Caco-2 (cell line): ENCODE results near the gene VSIR. TPM values are rescaled to one million over a fixed set of nuclear protein-coding genes. Genes with fewer than 3 reads are reported as not detected.

ENCODE experiments used
- BruUV-seq: library from RNA; stranded (reverse); fragments of 400-500 nt; replicated peaks from 2 replicates; lab custom pipeline; 2021; lab: Mats Ljungman, UMichigan
- CTCF ChIA-PET: fragments of 300-600 bp; sonication (Branson Sonifier 250); formaldehyde crosslinking; loops from one replicate; lab custom pipeline; 2022; ENCODE audit warnings: antibody characterized with exemption; lab: Charles Lee
- POLR2A ChIA-PET: fragments of 300-600 bp; sonication (Branson Sonifier 250); formaldehyde crosslinking; loops from one replicate; lab custom pipeline; 2022; ENCODE audit warnings: antibody characterized with exemption; lab: Charles Lee
- DNase-seq, 2 experiments: peaks; one replicate each; pipeline versions ENCODE4 v3.0.0 to v3.0.0-alpha.2; 2020 to 2022
- H3K27me3 ChIP-seq: replicated peaks from 2 replicates; pipeline ENCODE4 v1.6.0; 2011; ENCODE audit warnings: low read length; ENCODE audit not compliant: control insufficient read depth, insufficient read depth
- H3K36me3 ChIP-seq: 2 replicates; pipeline ENCODE4 v1.5.1; 2011; ENCODE audit warnings: low read length; ENCODE audit not compliant: control insufficient read depth, insufficient read depth
- H3K4me1 ChIP-seq: fragments of 250-450 bp; sonication (Bioruptor Pico); 2 replicates; pipeline ENCODE4 v1.5.1; 2020; ENCODE audit warnings: mild to moderate bottlenecking
- H3K4me3 ChIP-seq: 2 replicates; pipeline ENCODE4 v1.5.1; 2011; ENCODE audit warnings: low read depth, mild to moderate bottlenecking, control low read depth, low read length
- H3K9me3 ChIP-seq: fragments of 250-450 bp; sonication (Bioruptor Pico); 2 replicates; pipeline ENCODE4 v1.5.1; 2020; ENCODE audit warnings: mild to moderate bottlenecking, moderate library complexity
- H3K27ac Mint-ChIP-seq: one replicate; pipeline ENCODE4 v1.8.0; 2022; ENCODE audit warnings: mixed read lengths; ENCODE audit not compliant: unreplicated experiment
- H3K27me3 Mint-ChIP-seq: one replicate; pipeline ENCODE4 v1.8.0; 2022; ENCODE audit warnings: mixed read lengths; ENCODE audit not compliant: insufficient read depth, unreplicated experiment
- H3K36me3 Mint-ChIP-seq: one replicate; pipeline ENCODE4 v1.8.0; 2022; ENCODE audit warnings: mild to moderate bottlenecking, mixed read lengths; ENCODE audit not compliant: insufficient read depth, unreplicated experiment
- H3K4me1 Mint-ChIP-seq: one replicate; pipeline ENCODE4 v1.8.0; 2022; ENCODE audit warnings: low read depth, mixed read lengths; ENCODE audit not compliant: unreplicated experiment
- H3K4me3 Mint-ChIP-seq: one replicate; pipeline ENCODE4 v1.8.0; 2022; ENCODE audit warnings: mild to moderate bottlenecking, moderate library complexity, mixed read lengths; ENCODE audit not compliant: unreplicated experiment
- H3K9me3 Mint-ChIP-seq: one replicate; pipeline ENCODE4 v1.8.0; 2022; ENCODE audit warnings: mixed read lengths; ENCODE audit not compliant: unreplicated experiment
- CTCF ChIP-seq, 2 experiments: fragments of 200-600 bp in 1 of 2; IDR thresholded peaks; 1 replicate in 1 of 2; 2 replicates in 1 of 2; pipeline versions ENCODE4 v1.5.1 to v1.8.0; 2011 to 2022; ENCODE audit warnings: antibody characterized with exemption in 1 of 2, control low read depth in 1 of 2, inconsistent platforms in 1 of 2, low read depth in 1 of 2, low read length in 1 of 2, mild to moderate bottlenecking in 1 of 2, moderate library complexity in 1 of 2; ENCODE audit not compliant: insufficient read depth in 1 of 2, severe bottlenecking in 1 of 2, unreplicated experiment in 1 of 2
- intact Hi-C: fragments of 100-400 bp; cut with micrococcal nuclease; formaldehyde crosslinking; loops from one replicate; pipeline ENCODE4 v1.10.0; 2022; ENCODE audit not compliant: unreplicated experiment
- total RNA-seq: library from RNA; stranded (reverse); gene quantifications from 2 replicates; pipeline ENCODE4 v1.2.3, GENCODE V29; 2022

Gene VSIR
- total RNA-seq, 1 experiment from 2014 or later, result 44.0 TPM

- Mint-ChIP-seq H3K36me3 (no peaks in the 10 kb centered on the region), H3K9me3 (no peaks in the 10 kb centered on the region), H3K4me3 (no peak overlapping the region), H3K27me3 (no peaks in the 10 kb centered on the region), H3K27ac (no peak overlapping the region), H3K4me1 (peaks cover 14% of the 10 kb centered on the region)
- intact Hi-C loops, result no loop called here
- CTCF ChIA-PET, result interaction anchor here (0.5 to 0.8 kb wide), 3 partner anchors 30 to 1671 kb away, joined by 3 read pairs; no protein-coding TSS in a partner anchor
- no peak for TF ChIP-seq CTCF (IDR thresholded peaks at IDR 0.05; ENCODE audit: insufficient read depth in 1 of 2, low read depth in 1 of 2, low read length in 1 of 2, severe bottlenecking in 1 of 2, unreplicated experiment in 1 of 2)
- BruUV-seq, result no TSS peak
- Histone ChIP-seq H3K4me3 (no peak overlapping the region), H3K9me3 (peaks cover 4% of the 10 kb centered on the region; the same call in 1 of the 2 replicates), H3K36me3 (no peaks in the 10 kb centered on the region), H3K27me3 (no peaks in the 10 kb centered on the region), H3K4me1 (peaks cover 17% of the 10 kb centered on the region)
- DNase-seq, result no peak
- POLR2A ChIA-PET, result no interaction called here
Measured at GRCh38 chr10:71743089-71743838, 30.1 kb downstream of the VSIR start.

GRCh38 chr10:71742301-71743088 lies 30.8 kb downstream of the VSIR start:
- H3K36me3 ChIP-seq, result no peaks in the 10 kb centered on the region
- DNase-seq, result no peak
- no peaks in the 10 kb centered on the region for H3K27me3 ChIP-seq
- ChIA-PET CTCF (interaction anchor here (0.6 to 0.8 kb wide), 2 partner anchors 31 to 34 kb away, joined by 3 read pairs; no protein-coding TSS in a partner anchor), POLR2A (no interaction called here)
- Mint-ChIP-seq H3K4me1 (peaks cover 12% of the 10 kb centered on the region), H3K27ac (no peak overlapping the region), H3K36me3 (no peaks in the 10 kb centered on the region), H3K4me3 (no peak overlapping the region), H3K9me3 (no peaks in the 10 kb centered on the region), H3K27me3 (no peaks in the 10 kb centered on the region)
- peaks cover 4% of the 10 kb centered on the region; the same call in 1 of the 2 replicates for H3K9me3 ChIP-seq
- no peak overlapping the region for H3K4me3 ChIP-seq
- H3K4me1 ChIP-seq, result peaks cover 13% of the 10 kb centered on the region
- intact Hi-C loops, result no loop called here
- BruUV-seq, result no TSS peak
- no peak for TF ChIP-seq CTCF (IDR thresholded peaks at IDR 0.05; ENCODE audit: insufficient read depth in 1 of 2, low read depth in 1 of 2, low read length in 1 of 2, severe bottlenecking in 1 of 2, unreplicated experiment in 1 of 2)

GRCh38 chr10:71741671-71742070 lies 31.6 kb downstream of the VSIR start:
- CTCF ChIA-PET, result no interaction called here
- POLR2A ChIA-PET, result no interaction called here
- H3K9me3 Mint-ChIP-seq, result no peaks in the 10 kb centered on the region
- TF ChIP-seq CTCF (IDR thresholded peaks at IDR 0.05; ENCODE audit: insufficient read depth in 1 of 2, low read depth in 1 of 2, low read length in 1 of 2, severe bottlenecking in 1 of 2, unreplicated experiment in 1 of 2), result no peak
- BruUV-seq, result no TSS peak
- H3K27me3 Mint-ChIP-seq, result no peaks in the 10 kb centered on the region
- Histone ChIP-seq H3K9me3 (peaks cover 4% of the 10 kb centered on the region; the same call in 1 of the 2 replicates), H3K36me3 (no peaks in the 10 kb centered on the region), H3K27me3 (no peaks in the 10 kb centered on the region), H3K4me1 (peaks cover 5% of the 10 kb centered on the region), H3K4me3 (no peak overlapping the region)
- no peak overlapping the region for H3K4me3 Mint-ChIP-seq
- H3K36me3 Mint-ChIP-seq, result no peaks in the 10 kb centered on the region
- DNase-seq, result no peak
- H3K27ac Mint-ChIP-seq, result no peak overlapping the region
- intact Hi-C loops, result no loop called here
- peaks cover 6% of the 10 kb centered on the region for H3K4me1 Mint-ChIP-seq
